B cell (primary cell): Measurements from ENCODE around the gene APBA2. TPM values are rescaled to one million over a fixed set of nuclear protein-coding genes. Genes with fewer than 3 reads are reported as not detected.

Experiments used
- ATAC-seq: fragments of 200-7000 bp; cut with Tn5 transposase; one replicate; pipeline ENCODE4 v1.10.0; 2021; ENCODE audit warnings: low read depth, mild to moderate bottlenecking, moderate number of reproducible peaks, moderate library complexity
- CTCF ChIA-PET: fragments of 350-600 bp; sonication (Branson Sonifier 250); formaldehyde crosslinking; loops from one replicate; lab custom pipeline; 2021; ENCODE audit warnings: antibody characterized with exemption, inconsistent platforms; lab: Charles Lee
- POLR2A ChIA-PET: fragments of 350-600 bp; sonication (Branson Sonifier 250); formaldehyde crosslinking; loops from one replicate; lab custom pipeline; 2021; ENCODE audit warnings: antibody characterized with exemption; lab: Charles Lee
- DNase-seq: peaks from one replicate; pipeline ENCODE4 v3.0.0; 2013
- H2AFZ ChIP-seq: 2 replicates; pipeline ENCODE4 v1.6.1; 2012; ENCODE audit warnings: mild to moderate bottlenecking, low read depth, low read length; ENCODE audit not compliant: insufficient read depth, poor library complexity, severe bottlenecking
- H3K27ac ChIP-seq, 2 donors: 1 replicate in 1 of 2; 2 replicates in 1 of 2; pipeline ENCODE4 v1.5.1; 2012 to 2013; ENCODE audit warnings: low read length in 2 of 2, mild to moderate bottlenecking in 2 of 2, moderate library complexity in 1 of 2
- H3K27me3 ChIP-seq, 4 experiments: fragments of 200-600 bp in 1 of 4; sonication (generic) in 1 of 4; replicated peaks in 1 of 4; 1 replicate in 2 of 4; 2 replicates in 2 of 4; pipeline versions ENCODE4 v1.6.1 to v1.7.0; 2013 to 2016; ENCODE audit warnings: low read length in 3 of 4, mild to moderate bottlenecking in 2 of 4, mixed read lengths in 1 of 4, moderate library complexity in 1 of 4; ENCODE audit not compliant: insufficient read depth in 4 of 4, control insufficient read depth in 3 of 4; ENCODE audit errors: control extremely low read depth in 1 of 4
- H3K36me3 ChIP-seq, 2 experiments: replicated peaks in 1 of 2; 1 replicate in 1 of 2; 2 replicates in 1 of 2; pipeline versions ENCODE4 v1.6.1 to v1.7.1; 2013; ENCODE audit warnings: low read length in 1 of 2; ENCODE audit not compliant: insufficient read depth in 2 of 2, control insufficient read depth in 1 of 2; ENCODE audit errors: control extremely low read depth in 1 of 2, extremely low read depth in 1 of 2
- H3K4me1 ChIP-seq, 2 donors: fragments of 200-600 bp in 1 of 2; sonication (generic) in 1 of 2; 1 replicate in 1 of 2; 2 replicates in 1 of 2; pipeline versions ENCODE4 v1.5.1 to v1.6.1; 2013 to 2017; ENCODE audit warnings: low read length in 2 of 2; ENCODE audit not compliant: control insufficient read depth in 2 of 2, insufficient read depth in 2 of 2
- H3K4me2 ChIP-seq: replicated peaks from 2 replicates; pipeline ENCODE3; 2012; ENCODE audit warnings: mild to moderate bottlenecking, low read depth, low read length; ENCODE audit not compliant: poor library complexity, severe bottlenecking
- H3K4me3 ChIP-seq, 5 experiments: fragments of 200-600 bp in 1 of 5; sonication (generic) in 1 of 5; 1 replicate in 3 of 5; 2 replicates in 2 of 5; pipeline versions ENCODE4 v1.5.1 to v1.7.0; 2011 to 2016; ENCODE audit warnings: low read length in 4 of 5, mild to moderate bottlenecking in 4 of 5, low read depth in 2 of 5, control low read depth in 1 of 5, moderate library complexity in 1 of 5; ENCODE audit not compliant: insufficient read depth in 1 of 5; ENCODE audit errors: control extremely low read depth in 1 of 5, extremely low read depth in 1 of 5
- H3K79me2 ChIP-seq: fragments of 200-600 bp; sonication (generic); one replicate; pipeline ENCODE4 v1.6.0; 2016; ENCODE audit warnings: low read length; ENCODE audit not compliant: control insufficient read depth, insufficient read depth
- H3K9ac ChIP-seq: fragments of 200-600 bp; sonication (generic); 2 replicates; pipeline ENCODE4 v1.6.1; 2017; ENCODE audit warnings: mild to moderate bottlenecking, low read length, moderate library complexity
- H3K9me3 ChIP-seq, 3 donors: one replicate each; pipeline versions ENCODE4 v1.6.1 to v1.7.1; 2013; ENCODE audit warnings: low read length in 2 of 3; ENCODE audit not compliant: control insufficient read depth in 2 of 3, insufficient read depth in 1 of 3; ENCODE audit errors: control extremely low read depth in 1 of 3
- H4K20me1 ChIP-seq: 2 replicates; pipeline ENCODE4 v1.6.0; 2012; ENCODE audit warnings: mild to moderate bottlenecking, low read length; ENCODE audit not compliant: insufficient read depth, control insufficient read depth, poor library complexity, severe bottlenecking
- H3K27ac Mint-ChIP-seq: one replicate; pipeline ENCODE4 v1.8.0; 2021; ENCODE audit warnings: mixed read lengths
- H3K27me3 Mint-ChIP-seq: one replicate; pipeline ENCODE4 v1.8.0; 2021; ENCODE audit warnings: mixed read lengths
- H3K4me1 Mint-ChIP-seq: one replicate; pipeline ENCODE4 v1.8.0; 2021; ENCODE audit warnings: mixed read lengths
- H3K4me3 Mint-ChIP-seq: one replicate; pipeline ENCODE4 v1.8.0; 2021; ENCODE audit warnings: mixed read lengths
- H3K9me3 Mint-ChIP-seq: one replicate; pipeline ENCODE4 v1.8.0; 2022; ENCODE audit warnings: mixed read lengths; ENCODE audit not compliant: insufficient read depth
- CTCF ChIP-seq: fragments of 200-600 bp; IDR thresholded peaks from one replicate; pipeline ENCODE4 v1.8.0; 2022; ENCODE audit warnings: antibody characterized with exemption, mild to moderate bottlenecking
- EZH2 ChIP-seq: IDR thresholded peaks from 2 replicates; pipeline ENCODE4 v1.6.1; 2012; ENCODE audit warnings: borderline replicate concordance, low read depth, mild to moderate bottlenecking, moderate library complexity, low read length; ENCODE audit not compliant: insufficient read depth, poor library complexity, severe bottlenecking
- WGBS: methylation state at CpG from one replicate; pipeline ENCODE4 v1.1.5; 2013; ENCODE audit warnings: missing lambda C conversion rate; ENCODE audit not compliant: insufficient coverage; 5-methylcytosine and 5-hydroxymethylcytosine counted together
- intact Hi-C: fragments of 100-400 bp; cut with micrococcal nuclease; formaldehyde crosslinking; loops from one replicate; pipeline ENCODE4 v1.10.0; 2022
- polyA plus RNA-seq: library from polyadenylated mRNA; depleted of rRNA; stranded (reverse); fragments of >200 nt; gene quantifications from 2 replicates; pipeline ENCODE4 v1.2.3, GENCODE V29; 2012
- total RNA-seq, 2 donors: library from RNA; stranded (reverse); fragments of 120-200 nt in 1 of 2; gene quantifications; 1 replicate in 1 of 2; 2 replicates in 1 of 2; pipeline versions ENCODE4 v1.2.3 to v1.2.4, GENCODE V29; 2013 to 2022

Gene APBA2
- total and polyA plus RNA-seq, 2 donors (not counting 1 experiment from before 2014, with no cell fraction given), result 0.19 TPM; not detected in 1

- Histone ChIP-seq H3K9me3 (no peaks in the 10 kb centered on the region), H3K27me3 (peaks cover 0 to 8% (median 0%) of the 10 kb centered on the region in 4 experiments), H4K20me1 (no peaks in the 10 kb centered on the region), H3K4me3 (no peak overlapping the region), H3K27ac (no peak overlapping the region), H3K79me2 (no peaks in the 10 kb centered on the region), H3K4me2 (no peak overlapping the region), H3K36me3 (no peaks in the 10 kb centered on the region), H2AFZ (no peak overlapping the region), H3K4me1 (no peaks in the 10 kb centered on the region), H3K9ac (no peak overlapping the region)
- no peak overlapping the region for H3K4me3 Mint-ChIP-seq
- no peak for ATAC-seq
- WGBS, result 94% methylated on average over 9 of the region's 9 CpGs
- peaks cover 8% of the 10 kb centered on the region for H3K4me1 Mint-ChIP-seq
- H3K27ac Mint-ChIP-seq, result no peak overlapping the region
- H3K27me3 Mint-ChIP-seq, result peaks cover 10% of the 10 kb centered on the region
- intact Hi-C loops, result no loop called here
- DNase-seq, result no peak
- POLR2A ChIA-PET, result no interaction called here
- CTCF ChIA-PET, result interaction anchor here (1.4 kb wide), 1 partner anchor 9 kb away, joined by 5 read pairs; no protein-coding TSS in a partner anchor
- H3K9me3 Mint-ChIP-seq, result no peaks in the 10 kb centered on the region
- TF ChIP-seq CTCF, result no peak
- no peak for TF ChIP-seq EZH2
Measured at GRCh38 chr15:29110733-29111132, 225.0 kb downstream of the APBA2 start.

GRCh38 chr15:29111705-29112281 lies 226.0 kb downstream of the APBA2 start:
- H3K9me3 ChIP-seq, result no peaks in the 10 kb centered on the region
- H3K27me3 ChIP-seq, result peaks cover 0 to 11% (median 0%) of the 10 kb centered on the region in 4 experiments
- H3K4me3 ChIP-seq, result no peak overlapping the region
- no peak overlapping the region for H3K9ac ChIP-seq
- Mint-ChIP-seq H3K27me3 (peaks cover 10% of the 10 kb centered on the region), H3K9me3 (no peaks in the 10 kb centered on the region), H3K4me3 (no peak overlapping the region), H3K4me1 (peaks cover 8% of the 10 kb centered on the region), H3K27ac (no peak overlapping the region)
- POLR2A ChIA-PET, result no interaction called here
- H3K27ac ChIP-seq, result no peak overlapping the region
- CTCF ChIA-PET, result no interaction called here
- DNase-seq (no peak), ATAC-seq (no peak)
- no peaks in the 10 kb centered on the region for H3K79me2 ChIP-seq
- H3K4me2 ChIP-seq, result no peak overlapping the region
- intact Hi-C loops, result no loop called here
- no peaks in the 10 kb centered on the region for H3K4me1 ChIP-seq
- TF ChIP-seq CTCF, result no peak
- no peak for TF ChIP-seq EZH2
- no peaks in the 10 kb centered on the region for H3K36me3 ChIP-seq
- 91% methylated on average over 13 of the region's 13 CpGs for WGBS
- H4K20me1 ChIP-seq, result no peaks in the 10 kb centered on the region
- no peak overlapping the region for H2AFZ ChIP-seq
